K562 (cell line): ENCODE measurements around the gene CRHR1. TPM values are rescaled to one million over a fixed set of nuclear protein-coding genes. Genes with fewer than 3 reads are reported as not detected.

Experiments
- ATAC-seq: fragments of 200-7000 bp; cut with Tn5 transposase; 3 replicates; pipeline ENCODE4 v1.9.1; 2020; ENCODE audit warnings: moderate library complexity
- BruUV-seq: library from RNA; stranded (reverse); fragments of 400-500 nt; replicated peaks from 2 replicates; lab custom pipeline; 2021; lab: Mats Ljungman, UMichigan
- CTCF ChIA-PET: fragments of 300-600 bp; formaldehyde crosslinking; extraction: SDS; loops from one replicate; lab custom pipeline; 2021; ENCODE audit warnings: low intra/inter-chr PET ratio; lab: Yijun Ruan, JAX
- POLR2A ChIA-PET: fragments of 300-600, 350-650 bp; sonication (Branson Sonifier 250); formaldehyde crosslinking; extraction: SDS; loops from one replicate; lab custom pipeline; 2021; ENCODE audit warnings: antibody characterized with exemption, inconsistent platforms; lab: Yijun Ruan, JAX
- DNase-seq, 4 experiments: peaks; one replicate each; pipeline versions ENCODE4 v3.0.0 to v3.0.0-alpha.2; 2011 to 2018; ENCODE audit warnings: low spot score in 3 of 4, mixed read lengths in 3 of 4; ENCODE audit errors: extremely low read depth in 1 of 4
- FAIRE-seq: peaks from 2 replicates; lab custom pipeline; 2011; peaks lifted over from hg19 to GRCh38; lab: Jason Lieb, UNC
- H2AFZ ChIP-seq: 2 replicates; pipeline ENCODE4 v1.6.0; 2011; ENCODE audit warnings: low read depth, low read length, control low read depth, inconsistent platforms
- H3K27ac ChIP-seq: fragments of 200-600 bp; 3 replicates; pipeline ENCODE4 v1.8.0; 2011; ENCODE audit warnings: low read depth, mild to moderate bottlenecking, control low read depth, inconsistent platforms, low read length, moderate library complexity, mixed read lengths; ENCODE audit errors: extremely low read depth
- H3K27me3 ChIP-seq, 2 experiments: fragments of 300-600 bp in 1 of 2; 2 replicates in 1 of 2; 3 replicates in 1 of 2; pipeline versions ENCODE4 v1.6.0 to v1.8.0; 2011; ENCODE audit warnings: inconsistent platforms in 2 of 2, low read length in 2 of 2, mild to moderate bottlenecking in 1 of 2, mixed read lengths in 1 of 2, moderate library complexity in 1 of 2; ENCODE audit not compliant: control insufficient read depth in 2 of 2, insufficient read depth in 2 of 2
- H3K36me3 ChIP-seq: fragments of 300-600 bp; 3 replicates; pipeline ENCODE4 v1.8.0; 2011; ENCODE audit warnings: mild to moderate bottlenecking, low read length, inconsistent platforms; ENCODE audit not compliant: control insufficient read depth, insufficient read depth
- H3K4me1 ChIP-seq, 2 experiments: fragments of 200-600 bp in 1 of 2; replicated peaks in 1 of 2; 2 replicates in 1 of 2; 3 replicates in 1 of 2; pipeline versions ENCODE4 v1.5.1 to v1.8.0; 2011; ENCODE audit warnings: inconsistent platforms in 2 of 2, low read length in 2 of 2, mild to moderate bottlenecking in 1 of 2, mixed read lengths in 1 of 2, moderate library complexity in 1 of 2; ENCODE audit not compliant: control insufficient read depth in 2 of 2, insufficient read depth in 2 of 2
- H3K4me2 ChIP-seq: 2 replicates; pipeline ENCODE4 v1.6.1; 2011; ENCODE audit warnings: low read length, control low read depth, inconsistent platforms, mixed read lengths; ENCODE audit not compliant: insufficient read depth
- H3K4me3 ChIP-seq: fragments of 200-600 bp; sonication (generic), shearing (Covaris generic); 2 replicates; pipeline ENCODE4 v1.5.1; 2016; ENCODE audit warnings: control low read depth, inconsistent platforms
- H3K79me2 ChIP-seq: fragments of 200-600 bp; 3 replicates; pipeline ENCODE4 v1.8.0; 2011; ENCODE audit warnings: low read length, inconsistent platforms; ENCODE audit not compliant: control insufficient read depth, insufficient read depth
- H3K9ac ChIP-seq, 2 experiments: 2 replicates each; pipeline versions ENCODE4 v1.6.0 to v1.6.1; 2011; ENCODE audit warnings: low read depth in 2 of 2, low read length in 2 of 2, control low read depth in 1 of 2, inconsistent platforms in 1 of 2, mild to moderate bottlenecking in 1 of 2, mixed read lengths in 1 of 2; ENCODE audit not compliant: insufficient read depth in 1 of 2
- H3K9me1 ChIP-seq: one replicate; pipeline ENCODE4 v1.6.0; 2011; ENCODE audit warnings: inconsistent platforms, mild to moderate bottlenecking, low read length, moderate library complexity; ENCODE audit not compliant: control insufficient read depth, insufficient read depth
- H3K9me3 ChIP-seq: replicated peaks from 2 replicates; pipeline ENCODE4 v1.5.1; 2011; ENCODE audit warnings: low read depth, low read length, inconsistent platforms; ENCODE audit not compliant: control insufficient read depth, insufficient read depth
- H4K20me1 ChIP-seq: replicated peaks from 2 replicates; pipeline ENCODE4 v1.6.1; 2011; ENCODE audit warnings: low read length, inconsistent platforms, mixed read lengths; ENCODE audit not compliant: control insufficient read depth, insufficient read depth
- DDX20 ChIP-seq: fragments of 450-650 bp; IDR thresholded peaks from 2 replicates; pipeline ENCODE4 v1.6.1; 2016; ENCODE audit warnings: missing genetic modification characterization, low read depth, mild to moderate bottlenecking, missing compliant biosample characterization, moderate library complexity
- ZNF282 ChIP-seq: sonication (generic); formaldehyde crosslinking; IDR thresholded peaks from 2 replicates; pipeline ENCODE4 v1.8.1; 2023; ENCODE audit warnings: missing genetic modification reagents
- WGBS: fragments of 100-300 bp; shearing (Covaris generic); methylation state at CpG from one replicate; pipeline ENCODE4 v1.1.6; 2016; ENCODE audit warnings: low coverage, mixed read lengths; ENCODE audit not compliant: insufficient coverage; ENCODE audit errors: missing lambda C conversion rate; 5-methylcytosine and 5-hydroxymethylcytosine counted together
- in situ Hi-C: fragments of 300-500 bp; cut with MboI; formaldehyde crosslinking; loops from 4 replicates; pipeline ENCODE4 v1.15.0; 2018; ENCODE audit warnings: inconsistent platforms, mixed read lengths
- intact Hi-C: fragments of 100-400 bp; cut with micrococcal nuclease; formaldehyde crosslinking; loops from 2 replicates; pipeline ENCODE4 v1.14.2; 2022
- polyA plus RNA-seq, 8 experiments: library from polyadenylated mRNA; depleted of rRNA in 4 of 8; stranded (reverse) in 5 of 8; unstranded in 3 of 8; fragments of >200 nt; fragmentation: Nextera tagmentation in 2 of 8; fragmentation: Illumina TruSeq in 1 of 8; extraction: Ambion mirVana in 2 of 8; extraction: Trizol in 1 of 8; gene quantifications; 2 replicates each; pipeline versions ENCODE4 v1.2.1 to v1.2.3, GENCODE V29; 2011 to 2014; ENCODE audit warnings: inconsistent platforms in 1 of 8, missing spikeins in 1 of 8
- total RNA-seq, 7 experiments: library from RNA; depleted of rRNA in 6 of 7; stranded (reverse); fragments of >200 nt in 6 of 7; fragmentation: Illumina TruSeq in 2 of 7; extraction: Trizol in 2 of 7; gene quantifications; 2 replicates each; pipeline versions ENCODE4 v1.2.1 to v1.2.3, GENCODE V29; 2011 to 2021; ENCODE audit warnings: low replicate concordance in 1 of 7
- TF ChIP-seq, protein P1 (sequence below): fragments of 450-650 bp; conservative IDR thresholded peaks from 2 replicates; pipeline ENCODE4 v1.6.1; 2016; ENCODE audit warnings: missing genetic modification characterization, low read depth, mild to moderate bottlenecking, missing compliant biosample characterization, moderate library complexity

CRHR1 gene
- total and polyA plus RNA-seq, 9 of the 15 experiments (the other 6 are each of a cell fraction or from before 2014, with no cell fraction given) = 0.05 TPM; not detected in 8

DNA sequence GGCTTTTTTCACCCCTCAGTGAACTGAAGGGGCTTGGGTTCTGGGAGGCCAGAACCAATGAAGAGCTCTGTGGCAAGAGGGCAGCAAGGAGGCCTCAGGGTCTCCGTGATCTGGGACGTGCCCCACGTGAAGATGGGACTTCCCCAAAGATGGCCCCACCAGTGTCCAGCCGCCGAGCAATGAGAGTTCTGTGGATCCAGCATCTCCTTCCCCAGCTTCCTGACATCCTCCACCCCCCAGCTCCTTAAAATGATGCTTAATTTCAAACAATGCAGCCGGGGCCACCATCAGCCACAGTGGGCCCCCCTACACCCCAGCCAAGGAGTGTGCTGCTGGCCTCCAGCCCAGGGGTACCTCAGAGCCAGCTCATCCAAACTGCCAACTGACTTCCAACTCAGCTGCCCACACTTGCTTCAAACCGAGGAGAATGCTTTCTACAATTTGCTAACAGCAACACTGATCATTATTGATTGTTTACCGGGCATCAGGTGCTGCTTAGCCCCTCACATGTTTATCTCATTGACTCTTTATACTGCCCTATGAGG is 54.7 kb downstream of the CRHR1 start:
- FAIRE-seq (no peak), DNase-seq (no peak), ATAC-seq (no peak)
- BruUV-seq = no TSS peak
- H3K9me3 ChIP-seq = no peaks in the 10 kb centered on the region
- no peak overlapping the region for H3K27ac ChIP-seq
- no peak overlapping the region for H3K4me2 ChIP-seq
- no peaks in the 10 kb centered on the region for H3K79me2 ChIP-seq
- no peak overlapping the region for H3K4me3 ChIP-seq
- intact Hi-C loops (no loop called here), in situ Hi-C loops (loop anchor here (25.0 kb wide), 1 partner anchor 427 kb away; no protein-coding TSS in a partner anchor)
- H2AFZ ChIP-seq = no peak overlapping the region
- peaks cover 4 to 58% of the 10 kb centered on the region in 2 experiments; a peak in 4 of 5 replicates for H3K27me3 ChIP-seq
- no peak for TF ChIP-seq DDX20 (tag)
- no peak for TF ChIP-seq ZNF282 (CRISPR knock-in tag)
- TF ChIP-seq, protein P1, sequence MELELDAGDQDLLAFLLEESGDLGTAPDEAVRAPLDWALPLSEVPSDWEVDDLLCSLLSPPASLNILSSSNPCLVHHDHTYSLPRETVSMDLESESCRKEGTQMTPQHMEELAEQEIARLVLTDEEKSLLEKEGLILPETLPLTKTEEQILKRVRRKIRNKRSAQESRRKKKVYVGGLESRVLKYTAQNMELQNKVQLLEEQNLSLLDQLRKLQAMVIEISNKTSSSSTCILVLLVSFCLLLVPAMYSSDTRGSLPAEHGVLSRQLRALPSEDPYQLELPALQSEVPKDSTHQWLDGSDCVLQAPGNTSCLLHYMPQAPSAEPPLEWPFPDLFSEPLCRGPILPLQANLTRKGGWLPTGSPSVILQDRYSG (tag) = no peak
- 0% methylated on average over 8 of the region's 8 CpGs for WGBS
- ChIA-PET CTCF (interaction anchor here (0.8 kb wide), 1 partner anchor 10 kb away, joined by 3 read pairs; no protein-coding TSS in a partner anchor), POLR2A (interaction anchor here (0.6 to 1.1 kb wide), 2 partner anchors 67 to 78 kb away, joined by 3 read pairs; no protein-coding TSS in a partner anchor)
- no peaks in the 10 kb centered on the region for H3K36me3 ChIP-seq
- peaks cover 6% of the 10 kb centered on the region for H4K20me1 ChIP-seq
- H3K9me1 ChIP-seq = peaks cover 3% of the 10 kb centered on the region
- H3K9ac ChIP-seq = no peak overlapping the region
- no peaks in the 10 kb centered on the region; a peak in 2 of 5 replicates for H3K4me1 ChIP-seq
